Right lobe of liver (tissue), 6 donors: Measurements from ENCODE around the gene NRXN2. TPM values are rescaled to one million over a fixed set of nuclear protein-coding genes. Genes with fewer than 3 reads are reported as not detected.

Experiments
- ATAC-seq, 4 donors: fragments of 200-7000 bp; cut with Tn5 transposase; one replicate each; pipeline ENCODE4 v1.9.1; 2020; ENCODE audit warnings: mild to moderate bottlenecking in 4 of 4, moderate library complexity in 4 of 4
- DNase-seq, 3 donors: peaks; one replicate each; pipeline ENCODE4 v3.0.0-alpha.2; 2020
- H3K27ac ChIP-seq, 3 donors: fragments of 200-600 bp; one replicate each; pipeline ENCODE4 v1.8.0; 2022
- H3K27me3 ChIP-seq, 2 donors: fragments of 200-600 bp; one replicate each; pipeline ENCODE4 v1.8.0; 2022
- H3K36me3 ChIP-seq, 4 donors: fragments of 200-600 bp; sonication (generic) in 1 of 4; one replicate each; pipeline versions ENCODE4 v1.5.1 to v1.8.0; 2017 to 2022; ENCODE audit warnings: control low read depth in 1 of 4
- H3K4me1 ChIP-seq, 4 donors: fragments of 200-600 bp; sonication (generic) in 1 of 4; one replicate each; pipeline versions ENCODE4 v1.5.1 to v1.8.0; 2017 to 2022; ENCODE audit warnings: control low read depth in 1 of 4
- H3K4me3 ChIP-seq, 3 donors: fragments of 200-600 bp; one replicate each; pipeline ENCODE4 v1.8.0; 2022
- H3K9me3 ChIP-seq, 4 donors: fragments of 200-600 bp; sonication (generic) in 1 of 4; one replicate each; pipeline versions ENCODE4 v1.5.1 to v1.8.0; 2017 to 2022; ENCODE audit warnings: control low read depth in 1 of 4
- CTCF ChIP-seq, 4 donors: fragments of 200-600 bp in 3 of 4; fragments of 450-650 bp in 1 of 4; IDR thresholded peaks; one replicate each; pipeline versions ENCODE4 v1.5.1 to v1.8.0; 2016 to 2022; ENCODE audit warnings: antibody characterized with exemption in 4 of 4, mild to moderate bottlenecking in 2 of 4
- POLR2A ChIP-seq: fragments of 450-650 bp; IDR thresholded peaks from one replicate; pipeline ENCODE4 v1.6.1; 2017; ENCODE audit warnings: antibody characterized with exemption, mild to moderate bottlenecking
- WGBS: methylation state at CpG from one replicate; pipeline ENCODE4 v1.1.6; 2018; ENCODE audit warnings: low coverage, low lambda C conversion rate; ENCODE audit not compliant: insufficient coverage; ENCODE audit errors: missing lambda C conversion rate; 5-methylcytosine and 5-hydroxymethylcytosine counted together
- intact Hi-C, 2 donors: fragments of 100-400 bp; cut with DNase I; formaldehyde crosslinking; loops; one replicate each; pipeline versions ENCODE4 v1.11.2 to v1.14.1; 2022
- total RNA-seq, 6 experiments: library from RNA; depleted of rRNA in 2 of 6; stranded (reverse); fragments of >200 nt in 2 of 6; fragmentation: NEBNext Ultra II Directional in 3 of 6; extraction: Animal tissue kit (Norgen Biotek cat#: 25700) in 3 of 6; gene quantifications; one replicate each; pipeline versions ENCODE4 v1.1.0 to v1.2.4, GENCODE V29; 2016 to 2023
- donor health status: DM: no; HTN: yes; CAD: no.
- donor health status: DM: no; HTN: no; CAD: no.
- donor health status: DM: no; HTN: no; CAD: no.
- donor health status: DM: no; HTN: yes; CAD: no.
- donor health status: DM: no; HTN: yes; CAD: no.

The NRXN2 gene
- total RNA-seq, 6 experiments from 2014 or later = 1.6 to 7.7 (median 2.3) TPM

GRCh38 chr11:64602466-64603070 lies 120.4 kb downstream of the NRXN2 start:
- no peaks in the 10 kb centered on the region for H3K9me3 ChIP-seq
- no peak for ATAC-seq
- H3K27ac ChIP-seq = no peak overlapping the region
- no peaks in the 10 kb centered on the region for H3K36me3 ChIP-seq
- WGBS = no CpG with 5 or more reads among the region's 10 CpGs
- no peaks in the 10 kb centered on the region for H3K27me3 ChIP-seq
- TF ChIP-seq CTCF (IDR thresholded peaks at IDR 0.05) (no peak), POLR2A (no peak)
- no peak for DNase-seq
- H3K4me1 ChIP-seq = no peaks in the 10 kb centered on the region
- intact Hi-C loops = no loop called here
- no peak overlapping the region for H3K4me3 ChIP-seq

GRCh38 chr11:64601605-64602465 lies 121.2 kb downstream of the NRXN2 start:
- Histone ChIP-seq H3K27ac (no peak overlapping the region), H3K9me3 (no peaks in the 10 kb centered on the region), H3K4me3 (no peak overlapping the region), H3K4me1 (no peaks in the 10 kb centered on the region), H3K36me3 (no peaks in the 10 kb centered on the region), H3K27me3 (no peaks in the 10 kb centered on the region)
- ATAC-seq (no peak), DNase-seq (peak in 1 of 3 donors; percentile 37)
- intact Hi-C loops = no loop called here
- 68% methylated on average over 3 of the region's 12 CpGs for WGBS
- TF ChIP-seq CTCF (IDR thresholded peaks at IDR 0.05) (no peak), POLR2A (no peak)

- ATAC-seq = no peak
- Histone ChIP-seq H3K27ac (no peak overlapping the region), H3K9me3 (no peaks in the 10 kb centered on the region), H3K36me3 (no peaks in the 10 kb centered on the region), H3K27me3 (no peaks in the 10 kb centered on the region), H3K4me1 (no peaks in the 10 kb centered on the region), H3K4me3 (no peak overlapping the region)
- DNase-seq = peak in 1 of 3 donors; percentile 49
- TF ChIP-seq POLR2A = no peak
- no peak for TF ChIP-seq CTCF (IDR thresholded peaks at IDR 0.05)
- WGBS = no CpG with 5 or more reads among the region's 19 CpGs
- intact Hi-C loops = no loop called here
Observed at GRCh38 chr11:64600281-64600992, 122.6 kb downstream of the NRXN2 start.

- 93% methylated on average over 8 of the region's 17 CpGs for WGBS
- DNase-seq = peak in 1 of 3 donors; percentile 40
- intact Hi-C loops = no loop called here
- Histone ChIP-seq H3K4me1 (no peaks in the 10 kb centered on the region), H3K9me3 (no peaks in the 10 kb centered on the region), H3K27ac (no peak overlapping the region), H3K27me3 (no peaks in the 10 kb centered on the region), H3K36me3 (no peaks in the 10 kb centered on the region), H3K4me3 (no peak overlapping the region)
- no peak for ATAC-seq
- TF ChIP-seq CTCF (IDR thresholded peaks at IDR 0.05) (no peak), POLR2A (no peak)
Observed at GRCh38 chr11:64599698-64600211, 123.2 kb downstream of the NRXN2 start.
